IMR-90 (cell line): Measurements from ENCODE around the gene DUSP22. TPM values are rescaled to one million over a fixed set of nuclear protein-coding genes. Genes with fewer than 3 reads are reported as not detected.
A peak's percentile ranks its signal among the peaks of the same experiment; 100 is the strongest.

Experiments
- ATAC-seq: fragments of 200-7000 bp; cut with Tn5 transposase; 2 replicates; pipeline ENCODE4 v1.9.1; 2020; ENCODE audit warnings: low read depth, mild to moderate bottlenecking, moderate library complexity
- BruUV-seq: library from RNA; stranded (reverse); fragments of 400-500 nt; replicated peaks from 2 replicates; lab custom pipeline; 2021; lab: Mats Ljungman, UMichigan
- CTCF ChIA-PET: fragments of 300-600 bp; formaldehyde crosslinking; extraction: SDS; loops from one replicate; lab custom pipeline; 2021; ENCODE audit warnings: antibody characterized with exemption; lab: Yijun Ruan, JAX
- POLR2A ChIA-PET: fragments of 300-600 bp; sonication (Branson Sonifier 250); formaldehyde crosslinking; loops from one replicate; lab custom pipeline; 2022; ENCODE audit warnings: antibody characterized with exemption; ENCODE audit not compliant: unreplicated experiment; lab: Charles Lee
- DNase-seq: peaks from one replicate; pipeline ENCODE4 v3.0.0; 2013
- H2AFZ ChIP-seq: replicated peaks from 2 replicates; pipeline ENCODE3; 2013; ENCODE audit warnings: low read length, mild to moderate bottlenecking; ENCODE audit not compliant: poor library complexity
- H2AK5ac ChIP-seq: 2 replicates; pipeline ENCODE4 v1.6.1; 2013; ENCODE audit warnings: low read depth, low read length, inconsistent platforms
- H2AK9ac ChIP-seq: replicated peaks from 2 replicates; pipeline ENCODE3; 2013; ENCODE audit warnings: mild to moderate bottlenecking, low read depth, low read length, moderate library complexity; ENCODE audit not compliant: poor library complexity
- H2BK120ac ChIP-seq: 2 replicates; pipeline ENCODE4 v1.6.1; 2013; ENCODE audit warnings: low read depth, low read length, inconsistent platforms
- H2BK15ac ChIP-seq: 3 replicates; pipeline ENCODE4 v1.6.1; 2013; ENCODE audit warnings: low read depth, low read length, inconsistent platforms
- H2BK20ac ChIP-seq: 2 replicates; pipeline ENCODE4 v1.6.1; 2013; ENCODE audit warnings: low read depth, mild to moderate bottlenecking, inconsistent platforms, low read length, moderate library complexity
- H2BK5ac ChIP-seq: 2 replicates; pipeline ENCODE4 v1.6.1; 2013; ENCODE audit warnings: mild to moderate bottlenecking, low read depth, low read length, inconsistent platforms; ENCODE audit not compliant: poor library complexity, severe bottlenecking
- H3K14ac ChIP-seq: replicated peaks from 2 replicates; pipeline ENCODE4 v1.6.1; 2013; ENCODE audit warnings: low read depth, low read length, inconsistent platforms
- H3K18ac ChIP-seq: 2 replicates; pipeline ENCODE4 v1.6.1; 2013; ENCODE audit warnings: low read depth, low read length, control low read depth
- H3K23ac ChIP-seq: 2 replicates; pipeline ENCODE4 v1.6.1; 2013; ENCODE audit warnings: low read depth, low read length, inconsistent platforms
- H3K27ac ChIP-seq: 2 replicates; pipeline ENCODE4 v1.5.1; 2013; ENCODE audit warnings: mild to moderate bottlenecking, control low read depth, low read length; ENCODE audit not compliant: insufficient read depth
- H3K27me3 ChIP-seq: 2 replicates; pipeline ENCODE4 v1.6.1; 2013; ENCODE audit warnings: low read length; ENCODE audit not compliant: control insufficient read depth, insufficient read depth
- H3K36me3 ChIP-seq: 2 replicates; pipeline ENCODE4 v1.6.1; 2013; ENCODE audit warnings: low read length, mixed read lengths; ENCODE audit not compliant: control insufficient read depth, insufficient read depth
- H3K4ac ChIP-seq: 2 replicates; pipeline ENCODE4 v1.6.1; 2013; ENCODE audit warnings: low read depth, low read length, inconsistent platforms
- H3K4me1 ChIP-seq: 2 replicates; pipeline ENCODE4 v1.6.1; 2013; ENCODE audit warnings: low read length, mixed read lengths; ENCODE audit not compliant: control insufficient read depth, insufficient read depth
- H3K4me2 ChIP-seq: 2 replicates; pipeline ENCODE4 v1.6.1; 2013; ENCODE audit warnings: low read depth, mild to moderate bottlenecking, control low read depth, low read length, moderate library complexity
- H3K4me3 ChIP-seq: 2 replicates; pipeline ENCODE4 v1.5.1; 2013; ENCODE audit warnings: low read depth, mild to moderate bottlenecking, control low read depth, low read length, moderate library complexity; ENCODE audit not compliant: insufficient read depth
- H3K56ac ChIP-seq: 2 replicates; pipeline ENCODE4 v1.6.1; 2013; ENCODE audit warnings: low read length, inconsistent platforms; ENCODE audit not compliant: insufficient read depth; ENCODE audit errors: extremely low read depth
- H3K79me1 ChIP-seq, 2 experiments: 2 replicates each; pipeline ENCODE4 v1.6.1; 2013; ENCODE audit warnings: low read length in 2 of 2, inconsistent platforms in 1 of 2, low read depth in 1 of 2
- H3K9ac ChIP-seq: 2 replicates; pipeline ENCODE4 v1.6.1; 2013; ENCODE audit warnings: low read depth, low read length, control low read depth
- H3K9me1 ChIP-seq: 2 replicates; pipeline ENCODE4 v1.6.1; 2013; ENCODE audit warnings: low read length, inconsistent platforms; ENCODE audit not compliant: insufficient read depth
- H3K9me3 ChIP-seq: 2 replicates; pipeline ENCODE4 v1.6.1; 2013; ENCODE audit warnings: low read length; ENCODE audit not compliant: control insufficient read depth, insufficient read depth
- H4K20me1 ChIP-seq: 2 replicates; pipeline ENCODE4 v1.6.1; 2013; ENCODE audit warnings: low read length, inconsistent platforms; ENCODE audit not compliant: insufficient read depth
- H4K5ac ChIP-seq: 2 replicates; pipeline ENCODE4 v1.6.1; 2013; ENCODE audit warnings: mild to moderate bottlenecking, low read depth, low read length, control low read depth
- H4K8ac ChIP-seq, 2 experiments: 2 replicates each; pipeline ENCODE4 v1.6.1; 2013; ENCODE audit warnings: low read depth in 2 of 2, low read length in 2 of 2, control low read depth in 1 of 2, inconsistent platforms in 1 of 2
- H4K91ac ChIP-seq: 2 replicates; pipeline ENCODE4 v1.6.1; 2013; ENCODE audit warnings: low read depth, low read length, inconsistent platforms; ENCODE audit not compliant: insufficient read depth
- BHLHE40 ChIP-seq: fragments of 150-350 bp; IDR thresholded peaks from 2 replicates; pipeline ENCODE4 v1.6.1; 2016; ENCODE audit warnings: mild to moderate bottlenecking, low read depth, low read length
- CEBPB ChIP-seq: IDR thresholded peaks from 2 replicates; pipeline ENCODE4 v1.6.1; 2012; ENCODE audit warnings: low read depth, low read length, improper control_type of control experiment
- CHD1 ChIP-seq: IDR thresholded peaks from 2 replicates; pipeline ENCODE4 v1.6.1; 2012; ENCODE audit warnings: low read depth, low read length, improper control_type of control experiment
- CTCF ChIP-seq: conservative IDR thresholded peaks from 2 replicates; pipeline ENCODE4 v1.5.1; 2012; ENCODE audit warnings: mild to moderate bottlenecking, low read depth, low read length, improper control_type of control experiment
- FOS ChIP-seq: fragments of 150-350 bp; IDR thresholded peaks from 2 replicates; pipeline ENCODE4 v1.6.1; 2016; ENCODE audit warnings: low read depth, low read length
- NFE2L2 ChIP-seq: fragments of 150-350 bp; IDR thresholded peaks from 2 replicates; pipeline ENCODE4 v1.6.1; 2016; ENCODE audit warnings: low read depth, mild to moderate bottlenecking, low read length
- RAD21 ChIP-seq: IDR thresholded peaks from 2 replicates; pipeline ENCODE4 v1.6.1; 2012; ENCODE audit warnings: low read length, improper control_type of control experiment
- SMC3 ChIP-seq: fragments of 150-350 bp; IDR thresholded peaks from 2 replicates; pipeline ENCODE4 v1.6.1; 2016; ENCODE audit warnings: low read depth, mild to moderate bottlenecking, antibody characterized with exemption, low read length, moderate library complexity
- WGBS, 2 experiments: methylation state at CpG; one replicate each; pipeline versions ENCODE4 v1.1.5 to v1.1.7; 2013; ENCODE audit warnings: missing lambda C conversion rate in 2 of 2; ENCODE audit not compliant: insufficient read length in 1 of 2; ENCODE audit errors: extremely low coverage in 2 of 2; 5-methylcytosine and 5-hydroxymethylcytosine counted together
- dilution Hi-C: fragments of 300-500 bp; cut with HindIII; formaldehyde crosslinking; loops from one replicate; pipeline ENCODE4 v1.14.3; 2018; ENCODE audit warnings: low sequenced_read_pairs; ENCODE audit not compliant: unreplicated experiment
- in situ Hi-C: fragments of 300-500 bp; cut with MboI; formaldehyde crosslinking; loops from 3 replicates; pipeline ENCODE4 v1.14.3; 2019; ENCODE audit warnings: low sequenced_read_pairs, inconsistent platforms, mixed read lengths
- intact Hi-C: fragments of 100-400 bp; cut with micrococcal nuclease; formaldehyde crosslinking; loops from 2 replicates; pipeline ENCODE4 v1.10.0; 2022
- polyA plus RNA-seq, 3 experiments: library from polyadenylated mRNA; depleted of rRNA; stranded (reverse); fragments of >200 nt; gene quantifications; 2 replicates each; pipeline ENCODE4 v1.2.3, GENCODE V29; 2012; ENCODE audit warnings: low replicate concordance in 1 of 3
- total RNA-seq: library from RNA; depleted of rRNA; stranded (reverse); fragments of >200 nt; gene quantifications from 2 replicates; pipeline ENCODE4 v1.2.3, GENCODE V29; 2012

DUSP22 gene
- total and polyA plus RNA-seq, 2 of the 4 experiments (the other 2 are of a cell fraction) = 7.1 to 8.2 TPM

GRCh38 chr6:293193-294174, 1.2 kb downstream of the DUSP22 start:
- Histone ChIP-seq H3K36me3 (no peaks in the 10 kb centered on the region), H3K9ac (peak overlapping the region; percentile 59), H3K18ac (no peak overlapping the region), H3K4ac (peak overlapping the region; percentile 65), H3K56ac (no peak overlapping the region; the same call in 1 of the 2 replicates), H3K27ac (peak overlapping the region; percentile 81; the same call in 1 of the 2 replicates), H4K91ac (0 out of 2 replicates have a peak overlapping the region, but pooled peaks have one; percentile 8), H3K14ac (peak overlapping the region; percentile 50), H3K4me2 (peak overlapping the region; percentile 83), H3K27me3 (peaks cover under 1% of the 10 kb centered on the region; the same call in 1 of the 2 replicates), H2BK5ac (no peak overlapping the region), H4K20me1 (no peaks in the 10 kb centered on the region), H4K5ac (no peak overlapping the region), H3K4me1 (peaks cover 4% of the 10 kb centered on the region; the same call in 1 of the 2 replicates), H2AK9ac (peak overlapping the region; percentile 37), H3K9me3 (0 out of 2 replicates have a peak, but pooled peaks cover under 1% of the 10 kb centered on the region), H2BK120ac (peak overlapping the region; percentile 1), H3K9me1 (peaks cover 6% of the 10 kb centered on the region; the same call in 1 of the 2 replicates), H2BK15ac (no peak overlapping the region), H2AFZ (peak overlapping the region; percentile 97), H2BK20ac (no peak overlapping the region), H3K4me3 (peak overlapping the region; percentile 94), H3K79me1 (peaks cover 0 to 17% of the 10 kb centered on the region in 2 experiments; a peak in 2 of 4 replicates), H4K8ac (peak overlapping the region; percentile 49 to 58; a peak in 2 of 4 replicates), H2AK5ac (peak overlapping the region; percentile 31; the same call in 1 of the 2 replicates), H3K23ac (peak overlapping the region; percentile 84)
- intact Hi-C loops (loop anchor here (2.0 to 10.0 kb wide), 3 partner anchors 71 to 211 kb away; no protein-coding TSS in a partner anchor), dilution Hi-C loops (no loop called here), in situ Hi-C loops (no loop called here)
- BruUV-seq = no TSS peak
- ChIA-PET POLR2A (no interaction called here), CTCF (interaction anchor here (0.5 kb wide), 1 partner anchor 70 kb away, joined by 4 read pairs; no protein-coding TSS in a partner anchor)
- ATAC-seq (no peak), DNase-seq (no peak)
- TF ChIP-seq CHD1 = no peak
- TF ChIP-seq SMC3 = no peak
- no peak for TF ChIP-seq CEBPB
- no peak for TF ChIP-seq FOS
- no peak for TF ChIP-seq RAD21
- no peak for TF ChIP-seq BHLHE40
- no peak for TF ChIP-seq NFE2L2
- no peak for TF ChIP-seq CTCF
- WGBS, 2 experiments = 27% methylated on average over 3 of the region's 24 CpGs; no CpG with 5 or more reads in 1 of the 2 experiments
